ENCODE data around the gene UBAC1. TPM values are rescaled to one million over a fixed set of nuclear protein-coding genes. Genes with fewer than 3 reads are reported as not detected.

The UBAC1 gene
- total and polyA plus RNA-seq, 12 donors: 73.8 to 172 (median 85.5) TPM

DNA sequence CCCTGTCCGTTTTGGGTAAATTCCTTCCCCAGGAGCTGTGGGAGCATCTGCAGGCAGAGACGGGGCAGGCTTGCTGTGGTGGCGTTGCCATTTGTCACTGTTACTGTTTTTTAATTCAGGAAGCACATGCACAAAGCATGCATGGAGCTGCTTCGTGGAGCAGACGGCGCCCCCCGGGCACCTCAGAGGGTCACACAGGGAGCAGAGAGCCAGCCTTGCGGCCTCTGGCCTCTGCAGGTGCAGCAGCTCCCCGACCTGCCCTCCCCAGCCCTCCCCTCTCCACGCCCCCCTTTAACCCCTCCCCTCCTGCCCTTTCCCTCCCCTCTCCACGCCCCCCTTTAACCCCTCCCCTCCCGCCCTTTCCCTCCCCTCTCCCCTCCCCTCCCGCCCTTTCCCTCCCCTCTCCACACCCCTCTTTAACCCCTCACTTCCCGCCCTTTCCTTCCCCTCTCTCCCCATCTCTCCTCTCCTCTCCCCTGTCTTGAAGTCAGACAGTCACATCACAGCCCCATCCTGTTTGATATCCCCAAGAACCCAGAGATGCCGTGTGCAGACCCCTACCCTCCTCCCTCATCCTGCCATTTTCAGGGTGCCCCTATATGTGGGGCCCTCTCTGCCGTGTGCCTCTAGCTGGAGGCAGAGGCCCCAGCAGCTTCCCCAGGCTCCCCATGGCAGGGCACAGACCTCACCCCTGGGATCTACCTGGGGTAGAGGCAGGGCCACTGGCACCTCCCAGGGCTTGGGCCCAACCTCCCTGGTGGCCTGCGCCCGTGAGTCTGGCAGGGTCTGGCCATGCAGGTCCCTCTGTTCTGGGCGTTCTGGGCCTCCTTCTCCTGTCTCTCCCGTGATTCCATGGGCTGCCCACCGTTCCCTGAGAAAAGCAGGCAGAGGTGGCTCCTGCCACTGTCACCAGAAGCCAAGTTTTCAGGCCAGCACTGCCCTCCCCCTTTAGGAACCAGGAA, 29.6 kb upstream of the UBAC1 start:
- DNase-seq (peak; percentile 48 to 60), ATAC-seq (peak in 3 of 8 donors; percentile 4 to 31 (median 24))
- WGBS, 2 donors: 36 to 40% methylated on average over 21 of the region's 21 CpGs
- no peaks in the 10 kb centered on the region for H3K9me3 ChIP-seq
- peaks cover 13 to 54% (median 39%) of the 10 kb centered on the region in 9 donors for H3K4me1 ChIP-seq
- H3K36me3 ChIP-seq: no peaks in the 10 kb centered on the region
- intact Hi-C loops (cut with DNase I): no loop called here
- TF ChIP-seq, protein P1, sequence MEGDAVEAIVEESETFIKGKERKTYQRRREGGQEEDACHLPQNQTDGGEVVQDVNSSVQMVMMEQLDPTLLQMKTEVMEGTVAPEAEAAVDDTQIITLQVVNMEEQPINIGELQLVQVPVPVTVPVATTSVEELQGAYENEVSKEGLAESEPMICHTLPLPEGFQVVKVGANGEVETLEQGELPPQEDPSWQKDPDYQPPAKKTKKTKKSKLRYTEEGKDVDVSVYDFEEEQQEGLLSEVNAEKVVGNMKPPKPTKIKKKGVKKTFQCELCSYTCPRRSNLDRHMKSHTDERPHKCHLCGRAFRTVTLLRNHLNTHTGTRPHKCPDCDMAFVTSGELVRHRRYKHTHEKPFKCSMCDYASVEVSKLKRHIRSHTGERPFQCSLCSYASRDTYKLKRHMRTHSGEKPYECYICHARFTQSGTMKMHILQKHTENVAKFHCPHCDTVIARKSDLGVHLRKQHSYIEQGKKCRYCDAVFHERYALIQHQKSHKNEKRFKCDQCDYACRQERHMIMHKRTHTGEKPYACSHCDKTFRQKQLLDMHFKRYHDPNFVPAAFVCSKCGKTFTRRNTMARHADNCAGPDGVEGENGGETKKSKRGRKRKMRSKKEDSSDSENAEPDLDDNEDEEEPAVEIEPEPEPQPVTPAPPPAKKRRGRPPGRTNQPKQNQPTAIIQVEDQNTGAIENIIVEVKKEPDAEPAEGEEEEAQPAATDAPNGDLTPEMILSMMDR (IDR thresholded peaks at IDR 0.05): no peak
- peak overlapping the region in 7 of 10 donors; percentile 37 to 96 (median 88) for H3K27ac ChIP-seq
- H3K27me3 ChIP-seq: peaks cover 0 to 15% (median 0%) of the 10 kb centered on the region in 7 donors
- peak overlapping the region in 3 of 10 donors; percentile 11 to 29 (median 14) for H3K4me3 ChIP-seq

DNA sequence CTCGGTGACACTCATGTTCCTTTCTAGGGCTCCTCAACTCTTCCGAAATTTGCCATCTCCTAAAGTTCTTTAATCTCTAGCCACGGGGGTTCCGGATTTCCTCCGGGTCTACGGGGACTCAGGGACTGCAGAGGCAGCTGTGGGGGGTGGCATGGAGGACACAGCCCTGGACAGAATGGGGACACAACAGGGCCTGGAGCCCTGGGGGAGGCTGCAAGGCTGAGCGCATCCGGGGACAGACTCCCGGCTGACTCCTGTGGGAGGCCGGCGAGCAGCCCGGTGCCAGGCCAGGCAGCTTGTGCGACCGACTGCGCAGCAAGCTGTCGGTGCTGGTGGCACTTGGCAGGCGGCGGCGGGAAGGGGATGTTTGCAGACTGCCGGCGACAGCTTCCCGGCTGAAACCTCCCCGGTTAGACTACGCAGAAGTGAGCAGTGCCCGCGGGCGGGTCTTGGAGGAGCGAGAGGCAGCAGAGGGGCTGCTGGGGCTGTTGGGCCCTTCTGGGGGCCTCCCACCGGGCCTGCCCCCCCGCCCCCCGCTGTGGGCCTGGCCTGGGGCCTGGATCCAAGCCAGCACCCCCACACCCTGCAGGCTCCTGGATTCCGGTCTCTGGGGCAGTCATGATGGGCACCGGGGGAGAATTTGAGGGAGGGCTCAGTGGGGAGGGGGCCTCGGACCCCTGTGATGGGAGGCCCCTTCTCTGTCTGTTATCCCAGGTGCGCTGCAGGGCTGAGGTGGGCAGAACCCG, 28.7 kb upstream of the UBAC1 start:
- peak in 1 of 2 donors; percentile 41 for DNase-seq
- 36 to 49% methylated on average over 35 to 36 of the region's 36 CpGs for WGBS, 2 donors
- H3K4me1 ChIP-seq: peaks cover 13 to 54% (median 39%) of the 10 kb centered on the region in 9 donors
- intact Hi-C loops (cut with DNase I): loop anchor here in 1 of 10 donors (10.0 kb wide), 1 partner anchor 255 kb away; the partner anchor contains the start of gene QSOX2
- TF ChIP-seq, protein P1 (IDR thresholded peaks at IDR 0.05): no peak
- no peak for ATAC-seq
- H3K36me3 ChIP-seq: no peaks in the 10 kb centered on the region
- peak overlapping the region in 3 of 10 donors; percentile 9 to 16 (median 14) for H3K27ac ChIP-seq
- H3K9me3 ChIP-seq: no peaks in the 10 kb centered on the region
- H3K27me3 ChIP-seq: peaks cover 0 to 15% (median 0%) of the 10 kb centered on the region in 7 donors
- peak overlapping the region in 4 of 10 donors; percentile 2 to 29 (median 12) for H3K4me3 ChIP-seq

DNA sequence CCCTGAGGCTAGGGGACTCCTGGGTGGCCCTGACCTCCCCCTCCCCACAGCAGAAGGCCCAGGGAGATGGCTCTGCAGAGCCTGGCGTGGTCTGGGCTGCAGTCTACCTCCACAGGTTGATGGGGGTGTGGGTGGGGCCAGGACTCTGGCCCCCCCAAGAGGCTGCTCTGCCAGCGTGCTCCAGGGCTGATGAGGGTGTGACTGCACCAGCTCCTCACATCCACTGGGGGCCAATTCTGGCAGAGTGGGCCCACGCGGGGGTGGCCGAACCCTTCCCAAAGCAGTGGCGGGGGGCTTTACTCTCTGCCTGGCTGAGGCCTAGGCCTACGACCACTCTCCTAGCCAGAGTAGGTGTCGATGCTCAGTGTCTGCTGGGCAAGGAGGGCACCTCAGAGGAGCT, 28.0 kb upstream of the UBAC1 start:
- Histone ChIP-seq H3K4me1 (peaks cover 13 to 48% (median 37%) of the 10 kb centered on the region in 9 donors), H3K4me3 (no peak overlapping the region), H3K27ac (no peak overlapping the region), H3K27me3 (peaks cover 0 to 15% (median 0%) of the 10 kb centered on the region in 7 donors), H3K36me3 (no peaks in the 10 kb centered on the region), H3K9me3 (no peaks in the 10 kb centered on the region)
- 93% methylated on average over 8 of the region's 8 CpGs for WGBS, 2 donors
- no peak for DNase-seq
- intact Hi-C loops (cut with DNase I): loop anchor here in 1 of 10 donors (10.0 kb wide), 1 partner anchor 256 kb away; the partner anchor contains the start of gene QSOX2
- no peak for ATAC-seq
- TF ChIP-seq, protein P1 (IDR thresholded peaks at IDR 0.05): no peak

DNA sequence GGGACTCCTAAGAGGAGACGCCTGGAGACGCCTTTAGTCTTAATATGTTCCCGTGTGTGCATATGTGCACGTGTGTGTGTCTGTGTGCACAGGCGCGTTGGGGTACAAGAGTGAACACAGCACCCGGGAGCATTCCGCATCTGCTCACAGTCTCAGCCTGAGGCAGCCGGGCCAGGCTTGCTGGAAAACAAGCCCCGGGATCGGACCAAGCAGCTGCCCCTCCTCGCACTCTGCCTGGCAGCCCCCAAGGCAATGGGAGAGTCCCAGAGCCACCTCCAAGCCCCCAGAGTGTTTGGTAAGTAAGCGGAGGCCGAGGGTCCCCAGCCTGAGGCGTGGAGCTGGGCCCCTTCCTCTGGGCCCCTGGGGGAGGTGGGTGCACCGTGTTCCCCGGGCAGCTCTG, 27.3 kb upstream of the UBAC1 start:
- H3K27me3 ChIP-seq: peaks cover 0 to 15% (median 0%) of the 10 kb centered on the region in 7 donors
- H3K9me3 ChIP-seq: no peaks in the 10 kb centered on the region
- H3K4me1 ChIP-seq: peaks cover 13 to 41% (median 35%) of the 10 kb centered on the region in 9 donors
- intact Hi-C loops (cut with DNase I): loop anchor here in 1 of 10 donors (10.0 kb wide), 1 partner anchor 256 kb away; the partner anchor contains the start of gene QSOX2
- H3K27ac ChIP-seq: no peak overlapping the region
- WGBS, 2 donors: 93 to 94% methylated on average over 17 of the region's 17 CpGs
- DNase-seq (no peak), ATAC-seq (no peak)
- TF ChIP-seq, protein P1 (IDR thresholded peaks at IDR 0.05): no peak
- H3K4me3 ChIP-seq: no peak overlapping the region
- no peaks in the 10 kb centered on the region for H3K36me3 ChIP-seq

Data from heart right ventricle (tissue), 16 donors.